NCI-H446 (cell line): Measurements from ENCODE around the gene CAPN9.

Source experiments
- DNase-seq, 2 experiments: peaks; one replicate each; lab custom pipeline; 2025; lab: John Stamatoyannopoulos, UW

The CAPN9 gene

GRCh38 chr1:230796626-230797025 is 49.4 kb downstream of the CAPN9 start:
- DNase-seq: no peak

GRCh38 chr1:230797376-230797920 is 50.3 kb downstream of the CAPN9 start:
- DNase-seq: no peak

GRCh38 chr1:230797942-230798365 is 50.8 kb downstream of the CAPN9 start:
- DNase-seq: peak in 1 of 2 experiments; percentile 72

GRCh38 chr1:230798491-230798890 is 51.3 kb downstream of the CAPN9 start:
- no peak for DNase-seq

GRCh38 chr1:230800891-230801840 is 54.0 kb downstream of the CAPN9 start:
- no peak for DNase-seq

GRCh38 chr1:230804396-230804795 is 57.2 kb downstream of the CAPN9 start:
- no peak for DNase-seq

GRCh38 chr1:230806552-230806951 is 59.4 kb downstream of the CAPN9 start:
- no peak for DNase-seq

- DNase-seq: peak; percentile 22 to 72
These were observed 59.8 kb downstream of the CAPN9 start for GRCh38 chr1:230807029-230807428.

GRCh38 chr1:230807561-230808280 is 60.5 kb downstream of the CAPN9 start:
- DNase-seq: no peak

- DNase-seq: no peak
These were observed 61.2 kb downstream of the CAPN9 start for GRCh38 chr1:230808281-230808872.

- DNase-seq: no peak
These were observed 62.2 kb downstream of the CAPN9 start for GRCh38 chr1:230809256-230809990.

GRCh38 chr1:230812568-230812967 is 65.4 kb downstream of the CAPN9 start:
- no peak for DNase-seq

GRCh38 chr1:230814949-230815692 is 67.9 kb downstream of the CAPN9 start:
- no peak for DNase-seq

GRCh38 chr1:230816018-230816417 is 68.8 kb downstream of the CAPN9 start:
- no peak for DNase-seq

- DNase-seq: no peak
These were observed 71.2 kb downstream of the CAPN9 start for GRCh38 chr1:230818367-230818766.

- no peak for DNase-seq
These were observed 71.7 kb downstream of the CAPN9 start for GRCh38 chr1:230818901-230819300.

- no peak for DNase-seq
These were observed 72.8 kb downstream of the CAPN9 start for GRCh38 chr1:230819976-230820375.

GRCh38 chr1:230820568-230820967 is 73.4 kb downstream of the CAPN9 start:
- no peak for DNase-seq

GRCh38 chr1:230821346-230821745 is 74.2 kb downstream of the CAPN9 start:
- no peak for DNase-seq

- DNase-seq: no peak
These were observed 74.9 kb downstream of the CAPN9 start for GRCh38 chr1:230822092-230822581.

- DNase-seq: peak in 1 of 2 experiments; percentile 42
These were observed 76.2 kb downstream of the CAPN9 start for GRCh38 chr1:230823426-230823825.
